Choroid plexus epithelial cell (primary cell): ENCODE results near the gene LSG1.
A peak's percentile ranks its signal among the peaks of the same experiment; 100 is the strongest.

Experiments
- DNase-seq: peaks from one replicate; pipeline ENCODE4 v3.0.0-alpha.2; 2010; ENCODE audit warnings: low read depth
- H3K4me3 ChIP-seq: 2 replicates; pipeline ENCODE4 v1.5.1; 2011; ENCODE audit warnings: low read depth, mild to moderate bottlenecking, control low read depth, low read length, moderate library complexity
- TF ChIP-seq, protein P1 (sequence below): conservative IDR thresholded peaks from 2 replicates; pipeline ENCODE4 v1.5.1; 2011; ENCODE audit warnings: low read depth, mild to moderate bottlenecking, control low read depth, inconsistent platforms, low read length, moderate library complexity

LSG1 gene

DNA sequence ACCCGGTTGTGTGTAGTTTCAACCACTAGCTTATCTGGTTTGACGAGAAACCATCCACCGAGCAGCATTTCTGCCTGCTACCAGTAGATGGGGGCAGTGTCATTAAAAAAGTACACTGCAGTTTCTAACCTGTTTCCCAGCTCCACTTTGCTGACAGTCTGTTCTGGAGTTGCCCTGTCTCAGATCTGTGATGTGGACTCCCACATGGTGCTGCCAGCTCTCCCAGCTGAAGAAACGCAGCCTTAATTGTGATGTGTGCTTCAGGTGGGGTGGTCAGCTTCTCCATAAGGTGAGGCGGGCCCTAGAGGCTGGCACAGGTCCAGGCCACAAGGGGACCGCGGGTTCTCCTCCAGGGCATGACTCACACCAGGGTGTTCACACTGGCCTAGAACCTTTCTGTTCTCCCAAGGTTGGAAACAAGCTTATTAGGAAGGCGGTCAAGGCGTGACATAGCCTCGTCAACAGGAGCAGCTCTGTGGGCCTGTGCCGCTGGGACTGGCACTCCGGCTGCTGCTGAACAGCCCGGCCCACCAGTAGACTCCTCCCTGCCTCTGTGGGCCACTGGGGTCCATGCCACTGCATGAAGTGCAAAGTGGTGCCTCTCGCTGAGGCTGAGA lies 10.8 kb upstream of the LSG1 start:
- DNase-seq = peak; percentile 95
- TF ChIP-seq, protein P1, sequence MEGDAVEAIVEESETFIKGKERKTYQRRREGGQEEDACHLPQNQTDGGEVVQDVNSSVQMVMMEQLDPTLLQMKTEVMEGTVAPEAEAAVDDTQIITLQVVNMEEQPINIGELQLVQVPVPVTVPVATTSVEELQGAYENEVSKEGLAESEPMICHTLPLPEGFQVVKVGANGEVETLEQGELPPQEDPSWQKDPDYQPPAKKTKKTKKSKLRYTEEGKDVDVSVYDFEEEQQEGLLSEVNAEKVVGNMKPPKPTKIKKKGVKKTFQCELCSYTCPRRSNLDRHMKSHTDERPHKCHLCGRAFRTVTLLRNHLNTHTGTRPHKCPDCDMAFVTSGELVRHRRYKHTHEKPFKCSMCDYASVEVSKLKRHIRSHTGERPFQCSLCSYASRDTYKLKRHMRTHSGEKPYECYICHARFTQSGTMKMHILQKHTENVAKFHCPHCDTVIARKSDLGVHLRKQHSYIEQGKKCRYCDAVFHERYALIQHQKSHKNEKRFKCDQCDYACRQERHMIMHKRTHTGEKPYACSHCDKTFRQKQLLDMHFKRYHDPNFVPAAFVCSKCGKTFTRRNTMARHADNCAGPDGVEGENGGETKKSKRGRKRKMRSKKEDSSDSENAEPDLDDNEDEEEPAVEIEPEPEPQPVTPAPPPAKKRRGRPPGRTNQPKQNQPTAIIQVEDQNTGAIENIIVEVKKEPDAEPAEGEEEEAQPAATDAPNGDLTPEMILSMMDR = peak; percentile 96
- no peak overlapping the region for H3K4me3 ChIP-seq

DNA sequence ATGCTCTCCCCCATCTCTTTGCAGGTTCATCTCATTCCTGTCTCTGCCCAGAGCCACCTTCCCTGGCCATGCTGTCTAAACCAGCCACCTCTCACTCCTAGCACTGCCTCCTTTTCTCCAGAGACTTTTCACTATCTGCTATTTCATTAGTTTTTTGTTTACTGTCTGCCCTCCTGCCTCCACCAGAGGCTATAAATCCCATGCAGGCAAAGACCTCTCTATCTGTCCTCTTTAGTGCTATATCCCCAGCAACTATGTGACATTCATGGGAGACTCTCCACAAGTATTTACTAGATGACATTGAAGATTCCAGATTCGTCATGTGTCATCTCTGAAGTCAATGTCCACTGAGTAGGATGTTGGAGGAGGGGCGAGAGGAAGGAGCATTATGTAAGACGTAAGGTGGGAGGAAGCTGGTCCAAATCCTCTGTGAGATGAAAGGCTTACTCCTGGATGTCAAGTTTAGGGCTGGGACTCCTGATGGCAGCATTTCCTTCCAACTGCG lies 10.2 kb upstream of the LSG1 start:
- no peak for DNase-seq
- H3K4me3 ChIP-seq = no peak overlapping the region
- TF ChIP-seq, protein P1 = no peak

DNA sequence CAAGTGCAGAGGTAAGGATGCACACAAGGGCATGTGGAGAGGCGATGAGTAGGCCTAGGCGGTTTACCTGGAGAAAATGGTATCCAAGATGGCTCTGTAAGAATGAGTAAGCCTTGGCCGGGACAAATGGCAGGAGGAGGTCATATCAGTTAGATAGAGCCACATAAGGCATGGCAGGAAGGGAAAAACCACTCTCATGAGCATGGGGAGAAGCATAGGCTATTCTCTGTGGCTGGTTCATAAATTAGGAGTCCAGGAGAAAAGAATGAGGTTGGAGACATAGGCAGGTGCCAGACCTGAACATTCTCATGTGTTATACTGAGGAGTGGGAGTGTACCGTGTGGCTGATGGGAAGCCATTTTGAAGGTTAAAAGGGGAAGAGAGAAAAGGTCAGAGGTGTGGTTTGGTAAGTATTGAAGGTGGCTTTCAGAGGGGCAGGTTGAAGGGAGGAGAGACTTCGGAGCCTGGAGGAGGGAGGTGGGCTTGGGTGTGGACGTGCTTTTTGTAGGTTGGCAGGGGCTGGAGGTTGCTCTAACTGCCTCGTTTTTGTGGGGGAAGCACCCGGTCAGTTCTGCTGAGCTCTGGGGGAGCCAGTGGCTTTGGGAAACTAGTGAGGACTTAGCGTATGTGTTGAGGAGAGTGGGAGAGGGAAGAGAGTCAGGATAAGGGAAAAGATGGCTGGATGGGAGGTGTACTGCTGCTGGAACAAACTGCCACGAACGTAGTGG lies 9.1 kb upstream of the LSG1 start:
- DNase-seq = no peak
- no peak overlapping the region for H3K4me3 ChIP-seq
- TF ChIP-seq, protein P1 = no peak

DNA sequence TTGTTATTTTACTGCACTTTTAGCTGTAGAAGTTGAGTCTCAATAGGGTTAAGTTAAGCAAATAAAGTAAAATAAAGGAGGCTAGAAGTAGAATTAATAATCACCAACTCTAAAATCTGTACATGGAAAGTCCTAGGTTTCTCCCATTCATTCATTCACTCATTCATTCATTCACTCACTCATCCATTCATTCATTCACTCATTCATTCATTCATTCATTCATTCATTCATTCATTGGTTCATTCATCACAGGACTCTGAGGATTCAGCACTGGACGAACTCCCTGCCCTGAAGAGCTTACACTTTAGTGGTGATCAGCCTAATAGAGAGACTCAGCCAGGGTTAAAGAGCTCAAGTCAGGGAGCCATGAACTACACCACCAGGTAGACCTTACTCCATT lies 4.5 kb upstream of the LSG1 start:
- TF ChIP-seq, protein P1 = no peak
- DNase-seq = no peak
- no peak overlapping the region for H3K4me3 ChIP-seq

DNA sequence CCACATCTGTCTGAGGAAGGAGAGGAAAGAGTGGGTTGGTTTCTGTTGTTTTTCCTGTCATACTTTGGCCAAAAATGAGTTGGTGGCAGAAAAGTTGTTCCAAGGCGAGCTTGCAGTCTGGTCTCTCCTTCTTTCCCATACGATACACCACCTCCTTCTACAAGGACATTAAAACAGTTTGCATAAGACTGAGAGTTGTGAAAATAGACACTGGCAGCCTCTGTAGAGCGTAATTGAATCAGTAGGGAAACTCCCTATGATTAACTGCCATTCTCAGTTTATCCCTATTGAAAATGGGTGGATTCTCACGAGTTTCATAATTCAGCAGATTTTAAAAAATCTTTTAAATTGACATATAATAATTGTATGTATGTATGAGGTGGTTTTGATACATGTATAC lies 3.7 kb upstream of the LSG1 start:
- no peak overlapping the region for H3K4me3 ChIP-seq
- TF ChIP-seq, protein P1 = no peak
- DNase-seq = no peak

DNA sequence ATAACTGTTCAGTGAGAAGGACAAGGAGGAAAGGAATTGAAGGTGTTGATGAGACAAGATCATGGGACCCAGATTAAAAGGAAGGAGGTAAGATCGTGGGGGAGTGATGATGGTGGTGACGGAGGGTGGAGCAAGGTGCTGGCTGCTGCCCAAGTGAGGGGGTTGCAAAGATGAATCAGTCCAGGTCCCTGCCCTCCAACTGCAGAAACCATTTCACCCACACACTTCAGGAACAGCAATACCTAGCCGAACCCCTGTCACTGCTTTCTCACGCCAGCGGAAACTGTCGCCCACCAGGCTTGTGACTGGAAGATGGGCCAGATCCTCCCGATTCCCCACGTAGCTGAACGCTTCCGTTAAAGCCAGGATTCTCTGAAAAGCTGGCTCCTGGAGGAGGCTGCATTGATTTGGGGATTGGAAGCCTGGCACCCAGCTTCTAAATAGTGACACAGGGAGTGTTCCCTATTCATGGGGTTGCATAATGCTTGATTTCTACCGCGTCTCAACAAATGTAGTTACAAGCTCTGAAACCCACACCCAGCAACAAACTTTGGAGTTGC lies 3.2 kb upstream of the LSG1 start:
- TF ChIP-seq, protein P1 = no peak
- DNase-seq = no peak
- H3K4me3 ChIP-seq = peak overlapping the region; percentile 8
